Fibroblast of the aortic adventitia (primary cell): ENCODE data around the gene TTC39B. TPM values are rescaled to one million over a fixed set of nuclear protein-coding genes. Genes with fewer than 3 reads are reported as not detected.
A peak's percentile ranks its signal among the peaks of the same experiment; 100 is the strongest.
"Not testable (repeated sequence)": the region's sequence is repeated elsewhere in the genome, so short reads cannot be mapped to it uniquely, and the experiment has no call there.

Experiments used
- DNase-seq: peaks from one replicate; pipeline ENCODE4 v3.0.0-alpha.2; 2010; ENCODE audit warnings: low read depth
- H3K4me3 ChIP-seq: 2 replicates; pipeline ENCODE4 v1.5.1; 2011; ENCODE audit warnings: low read depth, mild to moderate bottlenecking, control low read depth, low read length, moderate library complexity
- total RNA-seq: library from RNA; depleted of rRNA; stranded (reverse); fragments of >200 nt; gene quantifications from 2 replicates; pipeline ENCODE4 v1.2.3, GENCODE V29; 2012; ENCODE audit warnings: low replicate concordance
- TF ChIP-seq, protein P1 (sequence below): IDR thresholded peaks from 2 replicates; pipeline ENCODE4 v1.5.1; 2011; ENCODE audit warnings: mild to moderate bottlenecking, low read length, control low read depth, inconsistent platforms; ENCODE audit not compliant: insufficient read depth

Gene TTC39B
- total RNA-seq, 1 donor = 22.1 TPM

DNA sequence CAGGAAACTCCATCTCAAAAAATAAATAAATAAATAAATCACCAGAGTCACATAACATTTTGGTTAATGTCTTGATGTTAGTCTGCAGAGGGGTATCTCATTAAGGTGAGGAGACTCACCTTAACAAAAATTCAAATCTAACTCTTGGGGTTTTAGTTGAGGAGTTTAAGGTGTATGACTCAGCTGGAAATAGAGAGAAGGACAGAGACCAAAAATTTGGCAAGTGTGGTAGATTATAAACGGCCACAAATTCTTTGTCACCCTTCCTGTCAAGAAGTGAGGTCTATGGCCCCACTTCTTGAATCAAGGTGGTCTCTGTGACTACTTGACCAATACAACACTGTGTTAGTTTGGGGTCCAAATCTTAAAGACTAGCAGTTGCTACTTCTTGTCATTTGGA, 60.8 kb downstream of the TTC39B start:
- DNase-seq = no peak
- no peak overlapping the region for H3K4me3 ChIP-seq
- TF ChIP-seq, protein P1, sequence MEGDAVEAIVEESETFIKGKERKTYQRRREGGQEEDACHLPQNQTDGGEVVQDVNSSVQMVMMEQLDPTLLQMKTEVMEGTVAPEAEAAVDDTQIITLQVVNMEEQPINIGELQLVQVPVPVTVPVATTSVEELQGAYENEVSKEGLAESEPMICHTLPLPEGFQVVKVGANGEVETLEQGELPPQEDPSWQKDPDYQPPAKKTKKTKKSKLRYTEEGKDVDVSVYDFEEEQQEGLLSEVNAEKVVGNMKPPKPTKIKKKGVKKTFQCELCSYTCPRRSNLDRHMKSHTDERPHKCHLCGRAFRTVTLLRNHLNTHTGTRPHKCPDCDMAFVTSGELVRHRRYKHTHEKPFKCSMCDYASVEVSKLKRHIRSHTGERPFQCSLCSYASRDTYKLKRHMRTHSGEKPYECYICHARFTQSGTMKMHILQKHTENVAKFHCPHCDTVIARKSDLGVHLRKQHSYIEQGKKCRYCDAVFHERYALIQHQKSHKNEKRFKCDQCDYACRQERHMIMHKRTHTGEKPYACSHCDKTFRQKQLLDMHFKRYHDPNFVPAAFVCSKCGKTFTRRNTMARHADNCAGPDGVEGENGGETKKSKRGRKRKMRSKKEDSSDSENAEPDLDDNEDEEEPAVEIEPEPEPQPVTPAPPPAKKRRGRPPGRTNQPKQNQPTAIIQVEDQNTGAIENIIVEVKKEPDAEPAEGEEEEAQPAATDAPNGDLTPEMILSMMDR = no peak

DNA sequence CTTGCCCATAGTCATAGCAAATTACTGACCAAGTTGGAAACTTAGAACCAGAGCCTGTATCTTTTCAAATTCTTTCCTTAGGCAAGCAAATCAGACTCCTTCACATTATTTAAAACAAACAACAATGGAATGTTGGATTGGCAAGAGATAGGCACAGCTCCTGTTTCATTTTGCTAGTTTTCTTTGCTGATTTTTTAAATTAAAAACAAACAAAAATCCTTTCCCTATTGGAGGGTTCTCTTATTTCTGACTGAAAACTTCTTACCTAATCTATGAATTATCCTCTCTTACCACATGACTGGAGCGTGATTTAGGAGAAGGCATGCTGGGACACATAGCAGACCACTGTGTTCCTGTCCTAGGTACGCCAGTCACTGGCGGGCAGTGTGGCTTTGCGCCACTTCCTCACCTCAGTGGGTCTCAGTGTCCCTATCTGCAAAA, 63.0 kb downstream of the TTC39B start:
- H3K4me3 ChIP-seq = no peak overlapping the region
- DNase-seq = peak; percentile 64
- TF ChIP-seq, protein P1 = no peak

DNA sequence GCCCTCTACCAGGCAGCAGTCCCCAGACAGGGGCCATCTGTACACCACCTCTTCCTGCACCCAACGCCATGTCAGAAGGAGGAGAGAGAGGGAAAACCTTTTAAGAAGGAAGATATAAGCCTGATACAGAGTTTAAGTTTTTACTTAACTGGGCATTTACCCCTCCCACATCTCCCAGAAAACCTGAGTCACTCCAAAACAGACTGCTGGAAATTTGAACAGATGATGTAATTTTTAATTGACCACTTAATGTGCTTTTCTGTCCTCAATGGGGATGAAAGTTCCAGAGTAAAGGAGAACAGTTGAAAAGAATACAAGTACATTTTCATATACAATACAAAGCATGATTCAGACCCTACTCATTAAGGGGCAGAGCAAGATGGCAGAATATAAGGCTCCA, 63.9 kb downstream of the TTC39B start:
- peak; percentile 43 for DNase-seq
- H3K4me3 ChIP-seq = no peak overlapping the region
- TF ChIP-seq, protein P1 = no peak

DNA sequence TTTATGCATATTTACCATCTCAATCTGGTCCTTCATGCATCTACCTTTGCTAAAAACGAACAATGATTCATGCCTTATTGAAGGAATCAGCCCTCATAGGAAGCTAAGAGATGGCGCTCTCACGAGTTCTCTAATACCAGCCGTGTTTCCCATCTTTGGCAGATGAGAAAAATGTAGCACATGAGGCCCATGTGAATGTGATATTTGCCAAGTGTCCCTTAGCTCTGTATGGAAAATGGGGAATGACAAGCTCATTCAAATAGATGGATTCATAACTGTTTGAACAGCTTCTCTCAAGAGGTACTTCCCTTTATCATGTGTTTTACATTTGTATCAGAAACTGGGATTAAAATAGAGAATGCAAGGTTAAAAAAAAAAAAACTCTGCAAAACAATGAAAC, 66.1 kb downstream of the TTC39B start:
- TF ChIP-seq, protein P1 = no peak
- H3K4me3 ChIP-seq = no peak overlapping the region
- DNase-seq = no peak

DNA sequence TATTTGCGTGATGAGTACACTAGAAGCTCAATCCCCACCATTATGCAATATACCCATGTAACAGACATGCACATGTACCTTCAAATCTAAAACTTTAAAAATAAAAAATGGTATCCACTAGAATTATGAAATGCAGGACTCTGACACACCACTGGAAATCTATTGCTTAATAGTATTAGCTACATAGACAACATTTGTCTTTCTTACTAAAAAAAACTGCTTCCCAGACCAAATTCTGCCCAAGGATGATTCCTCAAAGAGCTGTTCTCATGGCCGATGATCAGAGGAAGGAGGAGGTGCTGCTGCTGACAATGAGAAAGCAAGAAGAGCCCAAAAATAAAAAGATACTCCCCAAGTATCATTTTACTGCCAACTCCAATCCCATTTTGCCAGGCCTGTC, 67.2 kb downstream of the TTC39B start:
- peak; percentile 57 for DNase-seq
- TF ChIP-seq, protein P1 = no peak

DNA sequence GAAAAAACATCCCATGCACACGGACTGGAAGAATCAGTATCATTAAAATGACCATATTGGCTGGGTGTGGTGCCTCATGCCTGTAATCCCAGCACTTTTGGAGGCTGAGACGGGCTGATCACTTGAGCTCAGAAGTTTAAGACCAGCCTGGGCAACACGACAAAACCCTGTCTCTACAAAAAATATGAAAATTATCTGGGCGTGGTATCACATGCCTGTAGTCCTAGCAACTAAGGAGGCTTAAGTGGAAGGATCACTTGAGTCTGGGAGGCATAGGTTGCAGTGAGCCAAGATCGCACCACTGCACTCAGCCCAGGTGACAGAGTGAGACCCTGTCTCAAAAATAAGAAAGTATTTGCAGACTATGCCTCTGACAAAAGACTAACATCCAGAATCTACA, 68.4 kb downstream of the TTC39B start:
- no peak overlapping the region for H3K4me3 ChIP-seq
- TF ChIP-seq, protein P1 = no peak

More for the DNA sequence above, 67.2 kb downstream of the TTC39B start:
- H3K4me3 ChIP-seq = no peak overlapping the region

DNA sequence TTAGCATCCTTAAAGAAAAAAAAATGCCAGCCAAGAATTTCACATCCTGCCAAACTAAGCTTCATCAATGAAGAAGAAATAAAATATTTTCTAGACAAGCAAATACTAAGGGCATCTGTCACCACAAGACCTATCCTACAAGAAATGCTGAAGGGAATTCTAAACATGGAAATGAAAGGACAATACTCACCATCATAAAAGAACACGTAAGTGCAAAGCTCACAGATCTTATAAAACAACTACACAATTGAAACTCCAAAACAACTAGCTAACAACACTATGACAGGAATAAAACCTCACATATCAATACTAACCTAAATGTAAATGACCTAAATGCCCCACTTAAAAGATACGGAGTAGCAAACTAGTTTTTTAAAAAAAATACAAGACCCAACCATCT, 71.4 kb downstream of the TTC39B start:
- no peak overlapping the region for H3K4me3 ChIP-seq
- DNase-seq = no peak
- TF ChIP-seq, protein P1 = no peak

More for the DNA sequence above, 68.4 kb downstream of the TTC39B start:
- DNase-seq = no peak

DNA sequence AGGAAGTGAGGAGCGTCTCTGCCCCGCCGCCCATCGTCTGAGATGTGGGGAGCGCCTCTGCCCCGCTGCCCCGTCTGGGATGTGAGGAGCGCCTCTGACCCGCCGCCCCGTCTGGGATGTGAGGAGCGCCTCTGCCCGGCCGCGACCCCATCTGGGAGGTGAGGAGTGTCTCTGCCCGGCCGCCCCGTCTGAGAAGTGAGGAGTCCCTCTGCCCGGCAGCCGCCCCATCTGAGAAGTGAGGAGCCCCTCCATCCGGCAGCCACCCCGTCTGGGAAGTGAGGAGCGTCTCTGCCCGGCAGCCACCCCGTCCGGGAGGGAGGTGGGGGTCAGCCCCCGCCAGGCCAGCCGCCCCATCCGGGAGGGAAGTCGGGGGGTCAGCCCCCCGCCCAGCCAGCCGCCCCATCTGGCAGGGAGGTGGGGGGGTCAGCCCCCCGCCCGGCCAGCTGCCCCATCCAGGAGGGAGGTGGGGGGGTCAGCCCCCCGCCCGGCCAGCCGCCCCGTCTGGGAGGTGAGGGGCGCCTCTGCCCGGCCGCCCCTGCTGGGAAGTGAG, 73.0 kb downstream of the TTC39B start:
- DNase-seq, H3K4me3 ChIP-seq: not testable (repeated sequence)

DNA sequence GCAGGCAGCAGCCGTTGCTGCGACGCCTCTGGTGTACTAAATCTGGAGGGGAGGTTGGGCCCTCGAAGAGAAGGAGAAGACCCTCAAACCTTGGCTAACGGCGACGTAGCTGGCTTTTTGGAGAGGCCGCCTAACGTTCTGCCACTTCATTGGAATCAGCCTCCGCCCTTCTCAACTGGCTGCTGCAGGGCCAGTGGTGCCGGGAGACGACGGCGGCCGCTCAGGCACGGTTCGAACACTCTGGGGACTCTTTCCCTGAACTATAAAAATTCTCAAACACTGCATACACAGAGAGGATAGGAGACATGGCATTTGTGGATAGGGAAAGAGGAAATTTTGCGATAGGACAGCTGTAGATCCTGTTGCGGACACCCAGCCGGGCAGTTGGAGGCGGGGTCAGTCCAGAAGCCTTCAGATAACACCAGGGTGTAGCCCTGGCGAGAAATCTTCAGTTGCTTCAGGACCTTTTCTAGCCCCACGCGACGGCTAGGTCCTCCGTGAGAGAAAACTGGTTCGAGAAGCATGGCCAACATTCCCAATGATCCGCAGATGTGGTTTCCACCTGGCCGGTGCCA, 74.2 kb downstream of the TTC39B start:
- not testable (repeated sequence) for DNase-seq
- peak overlapping the region; percentile 40 for H3K4me3 ChIP-seq
